ENCODE measurements around the gene P2RY11. TPM values are rescaled to one million over a fixed set of nuclear protein-coding genes. Genes with fewer than 3 reads are reported as not detected.

Gene P2RY11
- total and polyA plus RNA-seq, 2 experiments from 2014 or later = 4.0 to 4.3 TPM

DNA sequence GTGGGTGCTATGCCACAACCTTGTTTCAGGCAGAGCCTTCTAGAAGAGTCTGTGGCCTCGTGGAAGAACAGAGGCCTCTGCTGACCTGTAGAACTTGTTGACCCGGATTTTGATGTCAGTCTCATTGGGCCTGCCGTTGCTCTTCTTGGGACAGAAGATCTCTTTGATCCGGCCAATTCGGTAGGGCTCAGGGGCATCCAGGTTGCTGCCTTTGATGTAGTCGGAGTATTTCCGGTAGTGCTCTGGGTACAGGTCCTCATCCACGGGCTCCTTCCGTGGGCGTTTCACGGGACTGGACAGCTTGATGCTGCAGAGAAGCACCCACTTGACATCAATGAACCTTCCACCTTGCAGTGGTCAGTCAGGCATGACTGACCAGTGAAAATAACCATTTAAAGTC is 32.2 kb downstream of the P2RY11 start (continued):
- TF ChIP-seq, protein P1, sequence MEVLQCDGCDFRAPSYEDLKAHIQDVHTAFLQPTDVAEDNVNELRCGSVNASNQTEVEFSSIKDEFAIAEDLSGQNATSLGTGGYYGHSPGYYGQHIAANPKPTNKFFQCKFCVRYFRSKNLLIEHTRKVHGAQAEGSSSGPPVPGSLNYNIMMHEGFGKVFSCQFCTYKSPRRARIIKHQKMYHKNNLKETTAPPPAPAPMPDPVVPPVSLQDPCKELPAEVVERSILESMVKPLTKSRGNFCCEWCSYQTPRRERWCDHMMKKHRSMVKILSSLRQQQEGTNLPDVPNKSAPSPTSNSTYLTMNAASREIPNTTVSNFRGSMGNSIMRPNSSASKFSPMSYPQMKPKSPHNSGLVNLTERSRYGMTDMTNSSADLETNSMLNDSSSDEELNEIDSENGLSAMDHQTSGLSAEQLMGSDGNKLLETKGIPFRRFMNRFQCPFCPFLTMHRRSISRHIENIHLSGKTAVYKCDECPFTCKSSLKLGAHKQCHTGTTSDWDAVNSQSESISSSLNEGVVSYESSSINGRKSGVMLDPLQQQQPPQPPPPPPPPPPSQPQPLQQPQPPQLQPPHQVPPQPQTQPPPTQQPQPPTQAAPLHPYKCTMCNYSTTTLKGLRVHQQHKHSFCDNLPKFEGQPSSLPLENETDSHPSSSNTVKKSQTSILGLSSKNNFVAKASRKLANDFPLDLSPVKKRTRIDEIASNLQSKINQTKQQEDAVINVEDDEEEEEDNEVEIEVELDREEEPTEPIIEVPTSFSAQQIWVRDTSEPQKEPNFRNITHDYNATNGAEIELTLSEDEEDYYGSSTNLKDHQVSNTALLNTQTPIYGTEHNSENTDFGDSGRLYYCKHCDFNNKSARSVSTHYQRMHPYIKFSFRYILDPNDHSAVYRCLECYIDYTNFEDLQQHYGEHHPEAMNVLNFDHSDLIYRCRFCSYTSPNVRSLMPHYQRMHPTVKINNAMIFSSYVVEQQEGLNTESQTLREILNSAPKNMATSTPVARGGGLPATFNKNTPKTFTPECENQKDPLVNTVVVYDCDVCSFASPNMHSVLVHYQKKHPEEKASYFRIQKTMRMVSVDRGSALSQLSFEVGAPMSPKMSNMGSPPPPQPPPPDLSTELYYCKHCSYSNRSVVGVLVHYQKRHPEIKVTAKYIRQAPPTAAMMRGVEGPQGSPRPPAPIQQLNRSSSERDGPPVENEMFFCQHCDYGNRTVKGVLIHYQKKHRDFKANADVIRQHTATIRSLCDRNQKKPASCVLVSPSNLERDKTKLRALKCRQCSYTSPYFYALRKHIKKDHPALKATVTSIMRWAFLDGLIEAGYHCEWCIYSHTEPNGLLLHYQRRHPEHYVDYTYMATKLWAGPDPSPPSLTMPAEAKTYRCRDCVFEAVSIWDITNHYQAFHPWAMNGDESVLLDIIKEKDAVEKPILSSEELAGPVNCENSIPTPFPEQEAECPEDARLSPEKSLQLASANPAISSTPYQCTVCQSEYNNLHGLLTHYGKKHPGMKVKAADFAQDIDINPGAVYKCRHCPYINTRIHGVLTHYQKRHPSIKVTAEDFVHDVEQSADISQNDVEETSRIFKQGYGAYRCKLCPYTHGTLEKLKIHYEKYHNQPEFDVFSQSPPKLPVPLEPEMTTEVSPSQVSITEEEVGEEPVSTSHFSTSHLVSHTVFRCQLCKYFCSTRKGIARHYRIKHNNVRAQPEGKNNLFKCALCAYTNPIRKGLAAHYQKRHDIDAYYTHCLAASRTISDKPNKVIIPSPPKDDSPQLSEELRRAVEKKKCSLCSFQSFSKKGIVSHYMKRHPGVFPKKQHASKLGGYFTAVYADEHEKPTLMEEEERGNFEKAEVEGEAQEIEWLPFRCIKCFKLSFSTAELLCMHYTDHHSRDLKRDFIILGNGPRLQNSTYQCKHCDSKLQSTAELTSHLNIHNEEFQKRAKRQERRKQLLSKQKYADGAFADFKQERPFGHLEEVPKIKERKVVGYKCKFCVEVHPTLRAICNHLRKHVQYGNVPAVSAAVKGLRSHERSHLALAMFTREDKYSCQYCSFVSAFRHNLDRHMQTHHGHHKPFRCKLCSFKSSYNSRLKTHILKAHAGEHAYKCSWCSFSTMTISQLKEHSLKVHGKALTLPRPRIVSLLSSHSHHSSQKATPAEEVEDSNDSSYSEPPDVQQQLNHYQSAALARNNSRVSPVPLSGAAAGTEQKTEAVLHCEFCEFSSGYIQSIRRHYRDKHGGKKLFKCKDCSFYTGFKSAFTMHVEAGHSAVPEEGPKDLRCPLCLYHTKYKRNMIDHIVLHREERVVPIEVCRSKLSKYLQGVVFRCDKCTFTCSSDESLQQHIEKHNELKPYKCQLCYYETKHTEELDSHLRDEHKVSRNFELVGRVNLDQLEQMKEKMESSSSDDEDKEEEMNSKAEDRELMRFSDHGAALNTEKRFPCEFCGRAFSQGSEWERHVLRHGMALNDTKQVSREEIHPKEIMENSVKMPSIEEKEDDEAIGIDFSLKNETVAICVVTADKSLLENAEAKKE (CRISPR knock-in tag; IDR thresholded peaks at IDR 0.05) = no peak
- TF ChIP-seq, protein P2, sequence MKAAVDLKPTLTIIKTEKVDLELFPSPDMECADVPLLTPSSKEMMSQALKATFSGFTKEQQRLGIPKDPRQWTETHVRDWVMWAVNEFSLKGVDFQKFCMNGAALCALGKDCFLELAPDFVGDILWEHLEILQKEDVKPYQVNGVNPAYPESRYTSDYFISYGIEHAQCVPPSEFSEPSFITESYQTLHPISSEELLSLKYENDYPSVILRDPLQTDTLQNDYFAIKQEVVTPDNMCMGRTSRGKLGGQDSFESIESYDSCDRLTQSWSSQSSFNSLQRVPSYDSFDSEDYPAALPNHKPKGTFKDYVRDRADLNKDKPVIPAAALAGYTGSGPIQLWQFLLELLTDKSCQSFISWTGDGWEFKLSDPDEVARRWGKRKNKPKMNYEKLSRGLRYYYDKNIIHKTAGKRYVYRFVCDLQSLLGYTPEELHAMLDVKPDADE (IDR thresholded peaks at IDR 0.05) = no peak

DNA sequence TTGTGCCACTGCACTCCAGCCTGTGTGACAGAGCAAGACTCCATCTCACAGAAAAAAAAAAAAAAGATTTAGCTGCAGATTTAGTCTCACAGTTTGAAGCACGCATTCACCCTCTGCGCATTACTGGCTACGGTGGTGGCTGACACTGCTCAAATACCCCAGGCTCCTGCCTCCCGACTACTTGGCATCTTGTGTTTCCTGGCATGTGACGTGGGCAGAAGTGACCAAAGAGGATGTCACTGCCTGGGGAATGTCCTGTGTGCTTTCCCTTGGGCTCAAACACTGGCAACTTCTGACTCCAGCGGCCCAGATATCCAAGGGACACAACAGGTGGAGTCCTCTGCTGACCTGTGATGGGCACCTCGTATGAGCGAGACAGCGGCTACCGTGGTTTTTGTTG is 32.9 kb downstream of the P2RY11 start:
- peaks cover 94% of the 10 kb centered on the region for H3K36me3 Mint-ChIP-seq (ENCODE audit: low read depth)
- Histone ChIP-seq H3K79me2 (replicated peaks; ENCODE audit: insufficient read depth) (no peaks in the 10 kb centered on the region), H3K4me1 (ENCODE audit: insufficient read depth) (no peaks in the 10 kb centered on the region), H2AFZ (no peak overlapping the region), H3K9me2 (ENCODE audit: insufficient read depth) (no peaks in the 10 kb centered on the region), H3K27ac (ENCODE audit: low read depth) (no peak overlapping the region), H3K4me2 (no peak overlapping the region), H3F3A (replicated peaks; ENCODE audit: low read depth) (peaks cover 3% of the 10 kb centered on the region; the same call in 1 of the 2 replicates), H4K20me1 (replicated peaks; ENCODE audit: insufficient read depth) (peaks cover 20% of the 10 kb centered on the region), H3K36me3 (ENCODE audit: insufficient read depth) (peaks cover 64% of the 10 kb centered on the region), H3K27me3 (ENCODE audit: insufficient read depth) (no peaks in the 10 kb centered on the region), H3K4me3 (no peak overlapping the region)
- no peaks in the 10 kb centered on the region for H3K4me1 Mint-ChIP-seq
- no peak for ATAC-seq
- H3K9me3 Mint-ChIP-seq = no peaks in the 10 kb centered on the region; the same call in 2 of the 3 replicates
- H3K4me3 Mint-ChIP-seq = no peak overlapping the region
- no peak for DNase-seq (ENCODE audit: low spot score)
- H3K27ac Mint-ChIP-seq = no peak overlapping the region
- peaks cover 4% of the 10 kb centered on the region for H3K27me3 Mint-ChIP-seq (ENCODE audit: insufficient read depth, low read depth, poor library complexity)
- TF ChIP-seq EZH2 (IDR thresholded peaks at IDR 0.05; ENCODE audit: low read depth, unreplicated experiment) (no peak), STAT1 (IDR thresholded peaks at IDR 0.05; ENCODE audit: unreplicated experiment) (no peak), ZNF331 (CRISPR knock-in tag; IDR thresholded peaks at IDR 0.05; ENCODE audit: low read depth) (no peak), EZH2phosphoT487 (IDR thresholded peaks at IDR 0.05; ENCODE audit: unreplicated experiment) (no peak), ZNF114 (CRISPR knock-in tag; IDR thresholded peaks at IDR 0.05) (no peak), JUNB (IDR thresholded peaks at IDR 0.05; ENCODE audit: unreplicated experiment) (no peak), NANOG (IDR thresholded peaks at IDR 0.05; ENCODE audit: borderline replicate concordance) (no peak), POLR2AphosphoS5 (IDR thresholded peaks at IDR 0.05; ENCODE audit: low read depth) (no peak)
- TF ChIP-seq, protein P3, sequence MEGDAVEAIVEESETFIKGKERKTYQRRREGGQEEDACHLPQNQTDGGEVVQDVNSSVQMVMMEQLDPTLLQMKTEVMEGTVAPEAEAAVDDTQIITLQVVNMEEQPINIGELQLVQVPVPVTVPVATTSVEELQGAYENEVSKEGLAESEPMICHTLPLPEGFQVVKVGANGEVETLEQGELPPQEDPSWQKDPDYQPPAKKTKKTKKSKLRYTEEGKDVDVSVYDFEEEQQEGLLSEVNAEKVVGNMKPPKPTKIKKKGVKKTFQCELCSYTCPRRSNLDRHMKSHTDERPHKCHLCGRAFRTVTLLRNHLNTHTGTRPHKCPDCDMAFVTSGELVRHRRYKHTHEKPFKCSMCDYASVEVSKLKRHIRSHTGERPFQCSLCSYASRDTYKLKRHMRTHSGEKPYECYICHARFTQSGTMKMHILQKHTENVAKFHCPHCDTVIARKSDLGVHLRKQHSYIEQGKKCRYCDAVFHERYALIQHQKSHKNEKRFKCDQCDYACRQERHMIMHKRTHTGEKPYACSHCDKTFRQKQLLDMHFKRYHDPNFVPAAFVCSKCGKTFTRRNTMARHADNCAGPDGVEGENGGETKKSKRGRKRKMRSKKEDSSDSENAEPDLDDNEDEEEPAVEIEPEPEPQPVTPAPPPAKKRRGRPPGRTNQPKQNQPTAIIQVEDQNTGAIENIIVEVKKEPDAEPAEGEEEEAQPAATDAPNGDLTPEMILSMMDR (conservative IDR thresholded peaks at IDR 0.05; ENCODE audit: low read depth in 2 of 2) = no peak
- TF ChIP-seq, protein P2 (IDR thresholded peaks at IDR 0.05) = no peak
